GM20000 (cell line): ENCODE data around the gene ERG.

ENCODE experiments used
- DNase-seq: peaks from one replicate; pipeline ENCODE4 v3.0.0; 2012; ENCODE audit warnings: low spot score
- TF ChIP-seq, protein P1 (sequence below): IDR thresholded peaks from 2 replicates; pipeline ENCODE4 v1.5.1; 2012; ENCODE audit warnings: mild to moderate bottlenecking, control low read depth; ENCODE audit errors: extremely low read depth, missing control alignments

The ERG gene

GRCh38 chr21:38498057-38498833, at the start of gene ERG:
Gene ERG, minus strand, starts transcription at chr21:38498477. Its CDS starts 97 bp downstream, at chr21:38498380.
- DNase-seq = no peak
- TF ChIP-seq, protein P1, sequence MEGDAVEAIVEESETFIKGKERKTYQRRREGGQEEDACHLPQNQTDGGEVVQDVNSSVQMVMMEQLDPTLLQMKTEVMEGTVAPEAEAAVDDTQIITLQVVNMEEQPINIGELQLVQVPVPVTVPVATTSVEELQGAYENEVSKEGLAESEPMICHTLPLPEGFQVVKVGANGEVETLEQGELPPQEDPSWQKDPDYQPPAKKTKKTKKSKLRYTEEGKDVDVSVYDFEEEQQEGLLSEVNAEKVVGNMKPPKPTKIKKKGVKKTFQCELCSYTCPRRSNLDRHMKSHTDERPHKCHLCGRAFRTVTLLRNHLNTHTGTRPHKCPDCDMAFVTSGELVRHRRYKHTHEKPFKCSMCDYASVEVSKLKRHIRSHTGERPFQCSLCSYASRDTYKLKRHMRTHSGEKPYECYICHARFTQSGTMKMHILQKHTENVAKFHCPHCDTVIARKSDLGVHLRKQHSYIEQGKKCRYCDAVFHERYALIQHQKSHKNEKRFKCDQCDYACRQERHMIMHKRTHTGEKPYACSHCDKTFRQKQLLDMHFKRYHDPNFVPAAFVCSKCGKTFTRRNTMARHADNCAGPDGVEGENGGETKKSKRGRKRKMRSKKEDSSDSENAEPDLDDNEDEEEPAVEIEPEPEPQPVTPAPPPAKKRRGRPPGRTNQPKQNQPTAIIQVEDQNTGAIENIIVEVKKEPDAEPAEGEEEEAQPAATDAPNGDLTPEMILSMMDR = no peak

GRCh38 chr21:38544661-38545060, 46.4 kb upstream of the ERG start:
- TF ChIP-seq, protein P1 = no peak
- DNase-seq = no peak

- no peak for DNase-seq
- TF ChIP-seq, protein P1 = no peak
These were observed 44.0 kb upstream of the ERG start for GRCh38 chr21:38542263-38542662.

- TF ChIP-seq, protein P1 = no peak
These were observed 40.1 kb upstream of the ERG start for GRCh38 chr21:38538353-38538752.

DNA sequence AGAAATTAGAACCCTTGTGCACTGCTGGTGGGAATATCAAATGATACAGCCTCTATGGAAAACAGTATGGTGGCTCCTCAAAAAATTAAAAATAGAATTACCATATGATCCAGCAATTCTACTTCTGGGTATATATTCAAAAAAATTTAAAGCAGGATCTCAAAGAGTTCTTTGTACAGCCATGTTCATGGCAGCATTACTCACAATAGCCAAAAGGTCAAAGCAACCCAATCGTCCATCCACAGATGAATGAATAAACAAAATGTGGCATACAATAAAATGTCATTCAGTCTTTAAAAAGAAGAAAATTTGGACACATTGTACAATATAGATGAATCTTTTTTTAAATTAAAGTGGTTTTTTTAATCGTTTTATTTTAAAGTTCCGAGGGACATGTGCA, 36.3 kb upstream of the ERG start:
- TF ChIP-seq, protein P1 = no peak
- DNase-seq = no peak

More at GRCh38 chr21:38538353-38538752, 40.1 kb upstream of the ERG start:
- no peak for DNase-seq

GRCh38 chr21:38533887-38534286, 35.6 kb upstream of the ERG start:
- TF ChIP-seq, protein P1 = no peak
- no peak for DNase-seq

- DNase-seq = no peak
- TF ChIP-seq, protein P1 = no peak
These were observed 33.3 kb upstream of the ERG start for GRCh38 chr21:38531591-38531990.
